ENCODE data around the gene RGS7. TPM values are rescaled to one million over a fixed set of nuclear protein-coding genes. Genes with fewer than 3 reads are reported as not detected.

RGS7 gene
- total RNA-seq, 4 donors from 2014 or later: 0.39 TPM; not detected in 3

GRCh38 chr1:241250465-241250864 lies 106.5 kb downstream of the RGS7 start:
- intact Hi-C loops (cut with DNase I): no loop called here
- 95 to 98% methylated on average over 1 of the region's 1 CpG for WGBS, 2 donors
- H3K4me1 ChIP-seq: no peaks in the 10 kb centered on the region
- H3K27ac ChIP-seq: no peak overlapping the region
- H3K27me3 ChIP-seq: no peaks in the 10 kb centered on the region
- no peak for DNase-seq
- no peak overlapping the region for H3K4me3 ChIP-seq (replicated peaks in 1 of 3)
- no peak for TF ChIP-seq POLR2A (IDR thresholded peaks at IDR 0.05)
- no peak for TF ChIP-seq CTCF (IDR thresholded peaks at IDR 0.05)
- H3K9me3 ChIP-seq: no peaks in the 10 kb centered on the region
- no peaks in the 10 kb centered on the region for H3K36me3 ChIP-seq

GRCh38 chr1:241240069-241240468 lies 116.9 kb downstream of the RGS7 start:
- 63 to 72% methylated on average over 5 of the region's 5 CpGs for WGBS, 2 donors
- Histone ChIP-seq H3K27me3 (no peaks in the 10 kb centered on the region), H3K4me3 (replicated peaks in 1 of 3) (no peak overlapping the region), H3K36me3 (no peaks in the 10 kb centered on the region), H3K27ac (no peak overlapping the region), H3K9me3 (no peaks in the 10 kb centered on the region), H3K4me1 (no peaks in the 10 kb centered on the region)
- intact Hi-C loops (cut with DNase I): no loop called here
- TF ChIP-seq CTCF (IDR thresholded peaks at IDR 0.05): no peak
- TF ChIP-seq POLR2A (IDR thresholded peaks at IDR 0.05): no peak
- DNase-seq: no peak

GRCh38 chr1:241237873-241238272 lies 119.1 kb downstream of the RGS7 start:
- H3K36me3 ChIP-seq: no peaks in the 10 kb centered on the region
- intact Hi-C loops (cut with DNase I): no loop called here
- H3K4me1 ChIP-seq: no peaks in the 10 kb centered on the region
- no peak for DNase-seq
- no peaks in the 10 kb centered on the region for H3K27me3 ChIP-seq
- TF ChIP-seq CTCF (IDR thresholded peaks at IDR 0.05): no peak
- no peak for TF ChIP-seq POLR2A (IDR thresholded peaks at IDR 0.05)
- no peaks in the 10 kb centered on the region for H3K9me3 ChIP-seq
- 68 to 76% methylated on average over 8 of the region's 8 CpGs for WGBS, 2 donors
- H3K27ac ChIP-seq: no peak overlapping the region
- H3K4me3 ChIP-seq (replicated peaks in 1 of 3): no peak overlapping the region

- Histone ChIP-seq H3K4me3 (replicated peaks in 1 of 3) (no peak overlapping the region), H3K36me3 (no peaks in the 10 kb centered on the region), H3K9me3 (no peaks in the 10 kb centered on the region), H3K4me1 (no peaks in the 10 kb centered on the region), H3K27me3 (no peaks in the 10 kb centered on the region), H3K27ac (no peak overlapping the region)
- 54 to 59% methylated on average over 2 of the region's 2 CpGs for WGBS, 2 donors
- no peak for TF ChIP-seq CTCF (IDR thresholded peaks at IDR 0.05)
- no peak for TF ChIP-seq POLR2A (IDR thresholded peaks at IDR 0.05)
- DNase-seq: no peak
- intact Hi-C loops (cut with DNase I): no loop called here
Observed at GRCh38 chr1:241235256-241235897, 121.6 kb downstream of the RGS7 start.

- no peak for DNase-seq
- no peaks in the 10 kb centered on the region for H3K36me3 ChIP-seq
- H3K4me1 ChIP-seq: no peaks in the 10 kb centered on the region
- WGBS, 2 donors: 64 to 75% methylated on average over 5 of the region's 5 CpGs
- no peak overlapping the region for H3K4me3 ChIP-seq (replicated peaks in 1 of 3)
- intact Hi-C loops (cut with DNase I): no loop called here
- H3K27ac ChIP-seq: no peak overlapping the region
- no peaks in the 10 kb centered on the region for H3K9me3 ChIP-seq
- TF ChIP-seq CTCF (IDR thresholded peaks at IDR 0.05): no peak
- TF ChIP-seq POLR2A (IDR thresholded peaks at IDR 0.05): no peak
- no peaks in the 10 kb centered on the region for H3K27me3 ChIP-seq
Observed at GRCh38 chr1:241229711-241230110, 127.3 kb downstream of the RGS7 start.

All from thyroid gland (tissue), 4 donors.